Loucy (cell line): Measurements from ENCODE around the gene CLCN6.

Experiments
- H2AFZ ChIP-seq: fragments of 200-600 bp; sonication (generic); 2 replicates; pipeline ENCODE4 v1.6.0; 2016; ENCODE audit warnings: antibody characterized with exemption, mild to moderate bottlenecking, low read length, moderate library complexity
- H3F3A ChIP-seq: fragments of 200-600 bp; 2 replicates; pipeline ENCODE4 v1.6.0; 2016; ENCODE audit warnings: antibody characterized with exemption, low read depth, mild to moderate bottlenecking
- H3K27me3 ChIP-seq: fragments of 200-600 bp; sonication (generic); 2 replicates; pipeline ENCODE4 v1.6.1; 2014; ENCODE audit warnings: low read length, mild to moderate bottlenecking; ENCODE audit not compliant: insufficient read depth, poor library complexity, severe bottlenecking
- H3K36me3 ChIP-seq: fragments of 200-600 bp; sonication (generic); 2 replicates; pipeline ENCODE4 v1.6.1; 2016; ENCODE audit warnings: low read length; ENCODE audit not compliant: insufficient read depth
- H3K4me1 ChIP-seq: fragments of 200-600 bp; sonication (generic); 2 replicates; pipeline ENCODE4 v1.5.1; 2014; ENCODE audit warnings: low read length, mild to moderate bottlenecking; ENCODE audit not compliant: insufficient read depth, poor library complexity, severe bottlenecking
- H3K4me2 ChIP-seq: fragments of 200-600 bp; sonication (generic); 2 replicates; pipeline ENCODE4 v1.6.0; 2014; ENCODE audit warnings: antibody characterized with exemption, low read length, low read depth, mild to moderate bottlenecking; ENCODE audit not compliant: poor library complexity, severe bottlenecking
- H3K4me3 ChIP-seq: fragments of 200-600 bp; sonication (generic); 2 replicates; pipeline ENCODE4 v1.5.1; 2014; ENCODE audit warnings: low read length, mild to moderate bottlenecking, mixed read lengths; ENCODE audit not compliant: poor library complexity, severe bottlenecking
- H3K79me2 ChIP-seq: fragments of 200-600 bp; sonication (generic); 2 replicates; pipeline ENCODE4 v1.6.1; 2014; ENCODE audit warnings: low read length; ENCODE audit not compliant: insufficient read depth
- H3K9ac ChIP-seq: fragments of 200-600 bp; sonication (generic); 2 replicates; pipeline ENCODE4 v1.6.0; 2014; ENCODE audit warnings: mild to moderate bottlenecking, low read depth, low read length, moderate library complexity; ENCODE audit not compliant: poor library complexity, severe bottlenecking
- H3K9me2 ChIP-seq: fragments of 200-600 bp; sonication (generic); replicated peaks from 2 replicates; pipeline ENCODE4 v1.6.1; 2016; ENCODE audit warnings: low read depth, low read length, mixed read lengths
- H3K9me3 ChIP-seq: fragments of 200-600 bp; sonication (generic); 2 replicates; pipeline ENCODE4 v1.6.1; 2014; ENCODE audit warnings: mild to moderate bottlenecking, antibody characterized with exemption, low read length, low read depth; ENCODE audit not compliant: insufficient read depth
- H4K20me1 ChIP-seq: fragments of 200-600 bp; sonication (generic); 2 replicates; pipeline ENCODE4 v1.6.0; 2014; ENCODE audit warnings: antibody characterized with exemption, low read length, mild to moderate bottlenecking; ENCODE audit not compliant: insufficient read depth, poor library complexity, severe bottlenecking
- EZH2phosphoT487 ChIP-seq: fragments of 200-600 bp; IDR thresholded peaks from 2 replicates; pipeline ENCODE4 v1.6.1; 2018; ENCODE audit warnings: antibody characterized with exemption, mild to moderate bottlenecking, moderate library complexity, borderline replicate concordance
- TF ChIP-seq, protein P1 (sequence below): fragments of 200-600 bp; sonication (generic); conservative IDR thresholded peaks from 2 replicates; pipeline ENCODE4 v1.5.1; 2014; ENCODE audit warnings: mild to moderate bottlenecking, antibody characterized with exemption, low read length

CLCN6 gene

GRCh38 chr1:11860587-11860986 is 54.6 kb downstream of the CLCN6 start:
- no peaks in the 10 kb centered on the region for H3K36me3 ChIP-seq
- no peak overlapping the region for H2AFZ ChIP-seq
- no peak overlapping the region for H3K4me3 ChIP-seq
- H3K9me2 ChIP-seq, result no peaks in the 10 kb centered on the region
- no peaks in the 10 kb centered on the region; the same call in 1 of the 2 replicates for H3F3A ChIP-seq
- H3K4me2 ChIP-seq, result no peak overlapping the region
- H3K9me3 ChIP-seq, result no peaks in the 10 kb centered on the region
- no peaks in the 10 kb centered on the region for H3K79me2 ChIP-seq
- no peaks in the 10 kb centered on the region for H3K27me3 ChIP-seq
- no peaks in the 10 kb centered on the region for H3K4me1 ChIP-seq
- TF ChIP-seq EZH2phosphoT487, result no peak
- TF ChIP-seq, protein P1, sequence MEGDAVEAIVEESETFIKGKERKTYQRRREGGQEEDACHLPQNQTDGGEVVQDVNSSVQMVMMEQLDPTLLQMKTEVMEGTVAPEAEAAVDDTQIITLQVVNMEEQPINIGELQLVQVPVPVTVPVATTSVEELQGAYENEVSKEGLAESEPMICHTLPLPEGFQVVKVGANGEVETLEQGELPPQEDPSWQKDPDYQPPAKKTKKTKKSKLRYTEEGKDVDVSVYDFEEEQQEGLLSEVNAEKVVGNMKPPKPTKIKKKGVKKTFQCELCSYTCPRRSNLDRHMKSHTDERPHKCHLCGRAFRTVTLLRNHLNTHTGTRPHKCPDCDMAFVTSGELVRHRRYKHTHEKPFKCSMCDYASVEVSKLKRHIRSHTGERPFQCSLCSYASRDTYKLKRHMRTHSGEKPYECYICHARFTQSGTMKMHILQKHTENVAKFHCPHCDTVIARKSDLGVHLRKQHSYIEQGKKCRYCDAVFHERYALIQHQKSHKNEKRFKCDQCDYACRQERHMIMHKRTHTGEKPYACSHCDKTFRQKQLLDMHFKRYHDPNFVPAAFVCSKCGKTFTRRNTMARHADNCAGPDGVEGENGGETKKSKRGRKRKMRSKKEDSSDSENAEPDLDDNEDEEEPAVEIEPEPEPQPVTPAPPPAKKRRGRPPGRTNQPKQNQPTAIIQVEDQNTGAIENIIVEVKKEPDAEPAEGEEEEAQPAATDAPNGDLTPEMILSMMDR, result no peak
- H4K20me1 ChIP-seq, result no peaks in the 10 kb centered on the region
- H3K9ac ChIP-seq, result no peak overlapping the region

DNA sequence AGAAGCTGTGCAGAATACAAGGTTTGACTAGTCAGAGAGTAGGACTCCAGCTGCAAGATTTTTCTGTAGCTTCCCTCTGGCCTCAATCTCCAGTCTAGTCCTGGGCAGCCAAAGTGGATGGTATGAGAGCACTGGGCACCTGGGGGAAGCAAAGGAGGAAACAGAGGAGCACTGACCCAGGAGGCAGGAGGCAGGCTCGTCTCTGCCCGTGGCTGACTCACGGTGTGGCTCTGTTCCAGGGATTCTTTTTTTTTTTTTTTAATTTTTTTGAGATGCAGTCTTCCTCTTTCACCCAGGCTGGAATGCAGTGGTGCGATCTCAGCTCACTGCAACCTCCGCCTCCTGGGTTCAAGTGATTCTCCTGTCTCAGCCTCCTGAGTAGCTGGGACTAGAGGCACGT is 56.9 kb downstream of the CLCN6 start:
- Histone ChIP-seq H3K36me3 (no peaks in the 10 kb centered on the region), H3F3A (no peaks in the 10 kb centered on the region), H4K20me1 (no peaks in the 10 kb centered on the region), H3K9me3 (no peaks in the 10 kb centered on the region), H3K27me3 (no peaks in the 10 kb centered on the region), H3K4me3 (no peak overlapping the region), H3K79me2 (no peaks in the 10 kb centered on the region), H3K9ac (no peak overlapping the region), H3K4me1 (no peaks in the 10 kb centered on the region), H3K9me2 (no peaks in the 10 kb centered on the region), H3K4me2 (no peak overlapping the region), H2AFZ (no peak overlapping the region)
- no peak for TF ChIP-seq EZH2phosphoT487
- TF ChIP-seq, protein P1, result no peak

- TF ChIP-seq, protein P1, result no peak
- TF ChIP-seq EZH2phosphoT487, result no peak
Measured at GRCh38 chr1:11868331-11868980, 62.5 kb downstream of the CLCN6 start.

More at GRCh38 chr1:11868331-11868980, 62.5 kb downstream of the CLCN6 start:
- no peak overlapping the region for H3K4me2 ChIP-seq
- H3K9me2 ChIP-seq, result no peaks in the 10 kb centered on the region
- H3K9ac ChIP-seq, result no peak overlapping the region
- no peaks in the 10 kb centered on the region for H3K36me3 ChIP-seq
- H3K79me2 ChIP-seq, result no peaks in the 10 kb centered on the region
- no peak overlapping the region for H3K4me3 ChIP-seq
- no peaks in the 10 kb centered on the region for H4K20me1 ChIP-seq
- H3K9me3 ChIP-seq, result no peaks in the 10 kb centered on the region
- no peak overlapping the region for H2AFZ ChIP-seq
- H3K27me3 ChIP-seq, result no peaks in the 10 kb centered on the region
- H3F3A ChIP-seq, result no peaks in the 10 kb centered on the region
- H3K4me1 ChIP-seq, result no peaks in the 10 kb centered on the region
